GM18498 (cell line): ENCODE measurements around the gene NMRK2.
"Not testable (repeated sequence)": the region's sequence is repeated elsewhere in the genome, so short reads cannot be mapped to it uniquely, and the experiment has no call there.

ENCODE experiments used
- ATAC-seq: cut with Tn5 transposase; IDR thresholded peaks from one replicate; pipeline ENCODE4 v1.9.1; 2021; ENCODE audit warnings: mild to moderate bottlenecking, moderate library complexity; ENCODE audit not compliant: unreplicated experiment

The NMRK2 gene, protein sequence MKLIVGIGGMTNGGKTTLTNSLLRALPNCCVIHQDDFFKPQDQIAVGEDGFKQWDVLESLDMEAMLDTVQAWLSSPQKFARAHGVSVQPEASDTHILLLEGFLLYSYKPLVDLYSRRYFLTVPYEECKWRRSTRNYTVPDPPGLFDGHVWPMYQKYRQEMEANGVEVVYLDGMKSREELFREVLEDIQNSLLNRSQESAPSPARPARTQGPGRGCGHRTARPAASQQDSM

GRCh38 chr19:3932931-3933810, at the start of gene NMRK2:
Gene NMRK2 (plus strand): TSS chr19:3933069. CDS start chr19:3933672, 603 bp downstream.
- no peak for ATAC-seq

- ATAC-seq: no peak
Observed at GRCh38 chr19:3890591-3890990, 42.3 kb upstream of the NMRK2 start.

DNA sequence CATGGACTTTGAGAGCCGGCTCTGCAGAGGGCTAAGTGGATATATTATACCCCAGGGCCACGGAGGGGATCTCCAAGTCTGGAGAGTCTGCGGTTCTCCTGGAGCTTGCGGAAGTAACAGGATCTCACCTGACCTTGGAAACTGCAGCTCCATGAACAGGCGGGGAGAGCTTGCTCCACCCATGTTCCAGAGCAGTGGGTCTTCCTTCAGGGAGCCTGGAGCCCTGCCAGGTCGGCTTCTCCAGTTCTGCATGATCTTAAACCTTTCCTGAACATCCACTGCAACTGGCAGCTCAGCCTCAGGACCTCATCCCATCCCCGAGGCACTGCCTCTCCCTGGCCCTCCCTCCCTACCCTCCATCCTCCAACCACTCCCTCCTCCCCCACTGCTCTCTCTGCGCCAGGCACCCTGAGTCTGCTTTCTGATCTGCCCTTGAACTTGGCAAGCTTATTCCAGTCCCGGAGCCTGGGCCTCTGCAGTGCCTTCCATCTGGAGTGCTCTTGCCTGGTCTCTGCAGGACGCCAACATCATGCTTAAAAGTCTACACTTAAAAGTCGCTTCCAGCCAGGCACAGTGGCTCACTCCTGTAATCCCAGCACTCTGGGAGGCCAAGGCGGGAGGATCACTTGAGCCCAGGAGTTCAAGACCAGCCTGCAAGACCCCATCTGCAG, 39.2 kb upstream of the NMRK2 start:
- no peak for ATAC-seq

- not testable (repeated sequence) for ATAC-seq
Observed at GRCh38 chr19:3894959-3895358, 37.9 kb upstream of the NMRK2 start.

- no peak for ATAC-seq
Observed at GRCh38 chr19:3895788-3896187, 37.1 kb upstream of the NMRK2 start.

DNA sequence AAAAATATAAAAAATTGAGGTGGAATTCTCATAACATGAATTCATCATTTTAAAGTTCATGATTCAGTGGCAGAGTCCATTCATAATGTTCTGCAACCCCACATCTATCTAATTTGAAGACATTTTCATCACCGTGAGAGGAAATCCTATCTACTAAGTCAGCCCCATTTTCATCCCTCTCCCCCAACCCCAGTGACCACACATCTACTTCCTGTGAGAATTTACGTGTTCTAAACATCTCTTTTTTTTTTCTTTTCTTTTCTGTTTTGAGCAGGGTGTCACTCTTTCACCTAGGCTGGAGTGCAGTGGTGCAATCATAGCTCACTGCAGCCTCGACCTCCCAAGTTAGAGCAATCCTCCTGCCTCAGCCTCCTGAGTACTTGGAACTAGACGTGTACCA, 34.9 kb upstream of the NMRK2 start:
- ATAC-seq: no peak

DNA sequence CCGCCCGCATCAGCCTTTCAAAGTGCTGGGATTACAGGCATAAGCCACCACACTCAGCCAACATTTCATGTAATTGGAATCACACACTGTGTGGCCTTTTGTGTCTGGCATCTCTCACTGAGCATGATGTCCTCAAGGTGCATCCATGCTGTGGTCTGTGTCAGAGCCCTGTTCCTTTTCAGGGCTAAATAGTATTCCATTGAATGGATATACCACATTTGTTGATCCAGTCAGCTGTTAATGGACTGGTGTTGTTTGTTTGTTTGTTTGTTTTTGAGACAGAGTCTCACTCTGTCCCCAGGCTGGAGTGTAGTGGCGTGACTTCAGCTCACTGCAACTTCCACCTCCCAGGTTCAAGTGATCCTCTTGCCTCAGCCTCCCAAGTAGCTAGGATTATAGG, 34.4 kb upstream of the NMRK2 start:
- ATAC-seq: no peak

- no peak for ATAC-seq
Observed at GRCh38 chr19:3899531-3900294, 33.2 kb upstream of the NMRK2 start.

DNA sequence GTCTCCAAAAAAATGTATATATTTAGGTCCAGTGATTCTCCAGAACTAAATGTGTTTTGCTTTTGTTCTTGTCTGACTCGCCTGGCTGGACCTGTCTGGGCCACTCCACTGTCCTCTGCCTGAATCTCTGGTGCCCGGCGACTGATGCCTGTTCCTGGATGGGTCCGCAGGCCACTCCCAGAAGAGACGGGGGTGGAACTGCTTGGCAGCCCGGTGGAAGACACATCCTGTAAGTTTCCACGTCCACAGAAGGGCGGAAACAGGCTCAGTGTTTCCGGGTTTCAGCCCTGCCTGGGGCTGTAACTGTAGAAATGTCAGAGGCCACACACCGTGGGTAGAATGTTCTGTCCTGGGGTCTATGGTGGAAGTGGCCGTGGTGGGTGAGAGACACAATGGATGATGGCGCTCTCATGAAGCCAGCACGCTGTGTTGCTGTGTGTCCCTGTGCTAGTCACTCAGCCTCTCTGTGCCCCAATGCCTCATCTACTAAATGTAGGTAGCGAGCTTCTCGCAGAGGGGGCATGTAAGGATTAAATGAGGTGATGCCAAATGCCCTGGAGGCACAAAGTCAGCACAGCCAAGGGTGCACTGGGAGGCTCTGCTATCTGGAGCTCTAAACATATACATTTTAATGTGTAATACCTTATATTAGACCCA, 30.4 kb upstream of the NMRK2 start:
- no peak for ATAC-seq

GRCh38 chr19:3904233-3904632, 28.6 kb upstream of the NMRK2 start:
- no peak for ATAC-seq

- no peak for ATAC-seq
Observed at GRCh38 chr19:3907626-3908265, 25.1 kb upstream of the NMRK2 start.

- ATAC-seq: no peak
Observed at GRCh38 chr19:3908266-3909054, 24.4 kb upstream of the NMRK2 start.

DNA sequence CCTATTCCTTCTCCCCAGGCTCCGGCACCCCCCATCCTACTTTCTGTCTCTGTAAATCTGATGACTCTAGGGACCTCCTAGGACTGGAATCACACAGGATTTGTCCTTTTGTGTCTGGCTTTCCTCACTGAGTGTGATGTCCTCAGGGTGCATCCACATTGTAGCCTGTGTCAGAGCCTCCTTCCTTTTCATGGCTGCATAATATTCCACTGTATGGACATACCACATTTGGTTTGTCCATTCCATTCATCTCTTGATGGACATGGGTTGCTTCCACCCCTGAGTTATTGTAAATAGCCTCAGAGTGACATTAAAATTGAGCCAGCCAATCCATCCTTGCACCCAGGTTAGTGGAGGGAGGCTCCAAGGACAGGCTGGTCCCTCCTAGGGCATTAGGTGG, 22.8 kb upstream of the NMRK2 start:
- no peak for ATAC-seq

GRCh38 chr19:3914199-3914598, 18.7 kb upstream of the NMRK2 start:
- no peak for ATAC-seq

DNA sequence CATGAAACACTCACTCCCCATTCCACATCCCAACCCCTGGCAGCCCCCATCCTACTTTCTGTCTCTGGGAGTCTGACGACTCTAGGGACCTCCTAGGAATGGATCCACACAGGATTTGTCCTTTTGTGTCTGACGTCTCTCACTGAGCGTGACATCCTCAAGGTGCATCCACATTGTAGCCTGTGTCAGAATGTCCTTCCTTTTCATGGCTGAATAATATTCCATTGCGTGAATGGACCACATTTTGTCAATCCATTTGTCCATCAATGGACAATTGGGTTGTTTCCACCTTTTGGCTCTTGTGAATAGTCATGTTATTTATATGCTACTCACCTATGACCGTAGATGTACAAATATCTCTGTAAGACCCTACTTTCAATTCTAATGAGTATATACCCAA, 16.8 kb upstream of the NMRK2 start:
- ATAC-seq: no peak

DNA sequence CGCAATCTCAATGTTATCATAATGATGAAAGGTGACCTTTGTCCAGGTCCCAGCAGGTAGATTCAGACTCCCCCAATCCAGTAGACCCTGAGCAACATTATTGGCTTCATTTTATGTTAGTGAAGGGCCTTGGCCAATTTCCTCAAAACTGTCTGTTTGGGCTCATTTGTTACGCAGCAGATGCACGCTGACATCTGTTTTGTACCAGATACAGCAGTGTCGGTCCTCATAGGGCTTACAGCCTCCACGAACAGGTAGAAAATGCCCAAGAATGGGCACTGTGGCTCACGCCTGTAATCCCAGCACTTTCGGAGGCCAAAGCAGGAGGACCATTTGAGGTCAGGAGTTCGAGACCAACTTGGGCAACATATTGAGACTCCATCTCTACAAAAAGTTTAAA, 13.1 kb upstream of the NMRK2 start:
- ATAC-seq: no peak

GRCh38 chr19:3923096-3923758, 9.6 kb upstream of the NMRK2 start:
- no peak for ATAC-seq

DNA sequence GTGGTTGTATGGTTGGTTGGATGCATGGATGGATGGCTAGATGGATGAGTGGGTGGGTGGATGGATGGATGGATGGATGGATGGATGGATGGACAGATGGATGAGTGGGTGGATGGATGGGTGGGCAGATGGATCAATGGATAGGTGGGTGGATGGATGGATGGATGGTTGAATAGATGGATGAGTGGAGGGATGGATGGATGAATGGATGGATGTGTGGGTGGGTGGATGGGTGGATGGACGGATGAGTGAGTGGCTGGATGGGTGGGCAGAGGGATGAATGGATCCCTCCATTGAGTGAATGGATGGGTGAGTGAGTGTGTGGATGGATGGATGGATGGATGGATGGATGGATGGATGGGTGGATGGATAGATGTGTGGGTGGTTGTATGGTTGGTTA, 9.0 kb upstream of the NMRK2 start:
- ATAC-seq: no peak

- no peak for ATAC-seq
Observed at GRCh38 chr19:3931041-3931440, 1.8 kb upstream of the NMRK2 start.
